GM12801 (cell line): Measurements from ENCODE around the gene TSPAN5.

ENCODE experiments used
- TF ChIP-seq, protein P1 (sequence below): IDR thresholded peaks from one replicate; pipeline ENCODE4 v1.5.1; 2011; ENCODE audit warnings: control low read depth; ENCODE audit not compliant: insufficient read length; ENCODE audit errors: extremely low read depth

The TSPAN5 gene

DNA sequence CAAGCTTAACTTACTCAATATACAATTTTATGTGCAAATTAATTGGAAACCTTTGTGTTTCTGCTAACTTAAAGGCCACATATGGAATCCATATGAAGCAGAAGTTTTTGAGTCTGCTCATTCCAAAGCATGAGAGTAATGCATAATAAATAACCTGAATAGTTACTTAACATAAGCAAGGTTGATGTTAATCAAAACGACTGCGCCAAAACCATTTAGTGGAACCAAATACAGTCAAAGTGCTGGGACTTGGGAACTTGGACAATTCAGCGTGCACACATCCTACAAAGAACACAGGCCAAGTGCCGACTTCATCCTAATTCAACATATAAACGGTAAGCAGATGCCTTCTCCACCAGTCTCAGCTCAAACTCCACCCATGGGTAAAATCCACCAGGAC lies 17.0 kb downstream of the TSPAN5 start:
- TF ChIP-seq, protein P1, sequence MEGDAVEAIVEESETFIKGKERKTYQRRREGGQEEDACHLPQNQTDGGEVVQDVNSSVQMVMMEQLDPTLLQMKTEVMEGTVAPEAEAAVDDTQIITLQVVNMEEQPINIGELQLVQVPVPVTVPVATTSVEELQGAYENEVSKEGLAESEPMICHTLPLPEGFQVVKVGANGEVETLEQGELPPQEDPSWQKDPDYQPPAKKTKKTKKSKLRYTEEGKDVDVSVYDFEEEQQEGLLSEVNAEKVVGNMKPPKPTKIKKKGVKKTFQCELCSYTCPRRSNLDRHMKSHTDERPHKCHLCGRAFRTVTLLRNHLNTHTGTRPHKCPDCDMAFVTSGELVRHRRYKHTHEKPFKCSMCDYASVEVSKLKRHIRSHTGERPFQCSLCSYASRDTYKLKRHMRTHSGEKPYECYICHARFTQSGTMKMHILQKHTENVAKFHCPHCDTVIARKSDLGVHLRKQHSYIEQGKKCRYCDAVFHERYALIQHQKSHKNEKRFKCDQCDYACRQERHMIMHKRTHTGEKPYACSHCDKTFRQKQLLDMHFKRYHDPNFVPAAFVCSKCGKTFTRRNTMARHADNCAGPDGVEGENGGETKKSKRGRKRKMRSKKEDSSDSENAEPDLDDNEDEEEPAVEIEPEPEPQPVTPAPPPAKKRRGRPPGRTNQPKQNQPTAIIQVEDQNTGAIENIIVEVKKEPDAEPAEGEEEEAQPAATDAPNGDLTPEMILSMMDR = no peak

DNA sequence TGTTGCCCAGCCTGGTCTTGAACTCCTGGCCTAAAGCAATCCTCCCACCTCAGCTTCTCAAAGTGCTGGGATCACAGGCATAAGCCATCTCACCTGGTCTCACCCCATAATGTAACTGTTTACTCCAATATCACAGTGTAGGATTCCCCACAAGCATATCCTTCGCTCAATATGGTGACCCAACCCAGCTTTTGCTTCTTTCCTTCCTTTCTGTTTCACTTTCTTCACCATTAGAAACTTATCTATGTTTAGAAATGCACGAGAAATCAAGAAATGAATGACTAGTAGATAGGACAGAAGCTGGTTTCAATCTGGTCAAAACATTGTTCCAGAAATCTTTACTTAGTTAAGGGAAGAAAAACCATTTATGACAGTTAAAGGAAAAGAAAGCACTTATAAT lies 18.9 kb downstream of the TSPAN5 start:
- TF ChIP-seq, protein P1 = no peak

DNA sequence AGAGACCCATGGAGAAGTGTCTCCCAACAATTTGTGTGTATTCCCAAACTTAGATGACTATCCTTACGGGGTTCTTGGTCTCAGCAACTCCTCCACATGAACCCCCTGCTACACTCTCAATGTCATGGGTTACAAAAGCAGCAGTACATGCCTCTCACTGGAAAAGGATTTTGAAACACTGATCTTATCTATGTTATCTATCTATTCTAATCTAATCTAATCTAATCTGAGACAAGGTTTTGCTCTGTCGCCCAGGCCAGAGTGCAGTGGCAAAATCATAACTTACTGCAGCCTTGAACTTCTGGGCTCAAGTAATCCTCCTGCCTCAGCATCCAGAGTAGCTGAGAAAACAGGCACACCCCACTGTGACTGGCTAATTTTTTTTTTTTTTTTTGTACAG lies 19.3 kb downstream of the TSPAN5 start:
- TF ChIP-seq, protein P1 = no peak

DNA sequence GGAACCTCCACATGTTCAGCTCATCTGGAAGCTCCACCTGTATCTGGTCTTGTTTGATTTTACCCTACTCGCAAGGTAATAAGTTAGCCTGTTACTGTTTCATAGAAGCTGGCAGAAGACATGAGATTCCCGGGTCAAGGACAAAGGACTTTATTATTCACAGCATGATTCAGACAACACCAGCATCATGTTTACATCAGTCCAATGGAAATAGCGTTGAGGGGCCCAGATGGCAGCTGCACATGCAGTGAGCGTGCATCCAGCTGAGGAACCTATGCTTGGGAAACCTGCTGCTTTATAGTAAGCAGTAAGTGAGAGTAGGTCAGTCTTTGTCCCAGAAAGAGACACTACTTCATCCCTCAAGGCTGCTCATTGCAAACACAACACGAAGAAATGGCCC lies 19.8 kb downstream of the TSPAN5 start:
- TF ChIP-seq, protein P1 = no peak

DNA sequence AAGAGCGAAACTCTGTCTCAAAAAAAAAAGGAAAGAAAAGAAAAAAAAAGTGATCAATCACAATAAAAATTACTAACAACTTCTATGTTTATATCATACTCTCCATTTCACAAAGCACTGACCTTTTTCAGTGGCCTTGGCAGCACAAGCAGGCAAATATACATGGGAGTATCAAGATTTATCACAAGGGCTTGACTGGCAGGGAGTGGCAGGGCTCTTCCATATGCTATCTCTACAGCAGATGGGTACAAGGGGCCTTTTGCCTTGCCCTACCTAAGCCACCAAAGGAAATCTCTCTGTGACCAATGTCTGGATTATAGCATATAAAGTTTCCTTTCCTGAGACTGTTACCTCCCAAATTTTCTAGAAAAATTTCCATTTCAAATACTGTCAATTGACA lies 24.4 kb downstream of the TSPAN5 start:
- TF ChIP-seq, protein P1 = no peak

DNA sequence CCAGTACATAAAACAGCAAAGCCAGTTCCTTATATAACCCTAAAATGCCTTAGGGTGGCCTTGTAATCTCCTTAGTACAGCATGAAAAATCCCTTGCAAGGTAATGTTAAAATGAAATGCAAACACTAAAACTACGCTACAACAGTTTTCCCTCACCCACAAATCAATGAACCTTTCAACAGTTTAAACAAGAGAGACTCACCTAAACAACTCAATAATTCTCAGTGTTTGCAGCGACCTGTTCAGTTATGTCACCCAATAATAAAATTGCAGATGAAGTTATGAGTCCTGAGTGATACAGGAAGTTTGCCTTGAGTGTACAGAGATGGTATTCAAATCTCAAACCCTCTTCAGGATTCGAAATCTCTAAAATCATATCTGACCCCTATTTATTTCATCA lies 25.3 kb downstream of the TSPAN5 start:
- TF ChIP-seq, protein P1 = no peak

DNA sequence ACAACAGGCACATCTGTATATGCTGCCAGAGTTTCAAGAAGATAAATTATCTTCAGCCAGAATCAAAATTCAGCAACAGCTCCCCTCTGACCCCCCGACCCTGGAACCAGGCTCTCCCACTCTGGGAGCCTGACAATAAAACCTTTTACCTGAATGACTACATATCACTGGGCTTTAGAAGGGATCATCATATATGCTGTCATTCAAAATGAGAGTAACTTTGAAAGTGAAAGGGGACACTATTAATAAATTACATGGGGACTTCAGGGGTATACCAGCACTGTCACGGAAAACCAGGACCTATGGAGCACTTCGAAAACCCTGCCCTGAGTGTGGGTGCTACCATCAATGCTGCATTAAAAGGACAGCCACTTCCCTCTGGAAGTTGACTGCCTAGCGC lies 26.2 kb downstream of the TSPAN5 start:
- TF ChIP-seq, protein P1 = no peak

DNA sequence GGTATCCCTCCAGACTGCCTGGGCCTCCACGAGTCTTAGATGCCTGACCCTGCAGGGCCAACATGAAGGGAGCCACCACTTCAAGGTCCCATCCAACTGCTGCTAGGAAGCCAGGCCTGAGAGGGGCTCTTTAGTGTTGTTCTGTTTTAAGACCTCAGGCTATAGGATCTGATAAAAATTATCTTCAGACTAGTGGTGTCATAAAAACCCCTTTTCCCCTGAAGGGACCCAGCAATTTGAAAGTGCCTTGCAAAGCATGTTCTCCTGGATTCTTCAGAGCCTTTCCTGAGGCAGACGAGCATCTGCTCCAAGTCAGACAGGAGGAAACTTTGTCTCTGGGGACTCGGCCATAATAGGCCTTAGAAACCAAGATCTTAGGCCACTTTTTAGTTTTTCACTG lies 26.9 kb downstream of the TSPAN5 start:
- TF ChIP-seq, protein P1 = no peak
